Measurements from ENCODE around the gene ANXA4.
"Not testable (repeated sequence)": the region's sequence is repeated elsewhere in the genome, so short reads cannot be mapped to it uniquely, and the experiment has no call there.

The ANXA4 gene

GRCh38 chr2:69791045-69791444 is 49.1 kb downstream of the ANXA4 start:
- TF ChIP-seq, protein P1, sequence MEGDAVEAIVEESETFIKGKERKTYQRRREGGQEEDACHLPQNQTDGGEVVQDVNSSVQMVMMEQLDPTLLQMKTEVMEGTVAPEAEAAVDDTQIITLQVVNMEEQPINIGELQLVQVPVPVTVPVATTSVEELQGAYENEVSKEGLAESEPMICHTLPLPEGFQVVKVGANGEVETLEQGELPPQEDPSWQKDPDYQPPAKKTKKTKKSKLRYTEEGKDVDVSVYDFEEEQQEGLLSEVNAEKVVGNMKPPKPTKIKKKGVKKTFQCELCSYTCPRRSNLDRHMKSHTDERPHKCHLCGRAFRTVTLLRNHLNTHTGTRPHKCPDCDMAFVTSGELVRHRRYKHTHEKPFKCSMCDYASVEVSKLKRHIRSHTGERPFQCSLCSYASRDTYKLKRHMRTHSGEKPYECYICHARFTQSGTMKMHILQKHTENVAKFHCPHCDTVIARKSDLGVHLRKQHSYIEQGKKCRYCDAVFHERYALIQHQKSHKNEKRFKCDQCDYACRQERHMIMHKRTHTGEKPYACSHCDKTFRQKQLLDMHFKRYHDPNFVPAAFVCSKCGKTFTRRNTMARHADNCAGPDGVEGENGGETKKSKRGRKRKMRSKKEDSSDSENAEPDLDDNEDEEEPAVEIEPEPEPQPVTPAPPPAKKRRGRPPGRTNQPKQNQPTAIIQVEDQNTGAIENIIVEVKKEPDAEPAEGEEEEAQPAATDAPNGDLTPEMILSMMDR (conservative IDR thresholded peaks at IDR 0.05), result no peak
- no peak overlapping the region for H3K27ac ChIP-seq

DNA sequence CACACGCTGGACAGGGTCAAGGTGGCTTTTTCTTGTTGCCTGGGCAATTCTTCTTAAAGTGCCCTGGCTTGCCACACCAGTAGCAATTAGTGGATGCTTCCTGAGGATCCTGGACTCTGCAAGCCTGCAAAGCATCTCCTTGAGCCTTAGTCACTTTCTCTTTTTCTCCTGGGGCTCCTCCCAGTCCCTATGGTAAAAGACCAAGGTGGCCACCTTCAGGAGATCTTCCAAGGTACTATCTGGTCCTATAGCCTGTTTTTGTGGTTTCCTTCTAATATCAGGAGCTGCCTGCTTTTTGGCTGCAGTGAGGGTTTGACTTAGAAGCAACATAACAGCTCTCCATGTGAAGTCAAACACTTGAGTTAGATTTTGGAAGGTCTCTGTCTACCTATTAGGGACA is 54.2 kb downstream of the ANXA4 start:
- H3K27ac ChIP-seq, result no peak overlapping the region
- TF ChIP-seq, protein P1 (conservative IDR thresholded peaks at IDR 0.05), result no peak

DNA sequence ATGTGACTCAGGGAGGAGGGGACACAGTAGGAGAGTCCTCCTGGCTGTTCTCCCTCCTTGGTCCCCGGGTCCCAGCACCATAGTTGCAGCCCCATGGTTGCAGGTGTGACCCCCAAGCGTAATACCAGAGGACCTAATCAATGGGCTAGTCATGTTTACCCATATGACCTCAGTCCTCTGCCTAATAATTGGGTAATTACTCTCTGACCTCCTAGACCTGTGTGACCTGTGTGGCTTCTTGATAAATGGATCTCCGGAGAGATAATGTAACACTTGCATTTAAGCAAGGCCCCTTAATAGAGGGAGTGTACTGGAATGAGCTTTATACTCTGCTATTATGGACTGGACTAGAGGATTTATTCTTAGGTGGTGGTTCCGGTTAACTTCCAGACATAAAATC is 55.3 kb downstream of the ANXA4 start:
- TF ChIP-seq, protein P1 (conservative IDR thresholded peaks at IDR 0.05), result no peak
- peak overlapping the region; percentile 46 for H3K27ac ChIP-seq

GRCh38 chr2:69797836-69798289 is 55.9 kb downstream of the ANXA4 start:
- TF ChIP-seq, protein P1 (conservative IDR thresholded peaks at IDR 0.05), result no peak
- H3K27ac ChIP-seq, result peak overlapping the region; percentile 46

DNA sequence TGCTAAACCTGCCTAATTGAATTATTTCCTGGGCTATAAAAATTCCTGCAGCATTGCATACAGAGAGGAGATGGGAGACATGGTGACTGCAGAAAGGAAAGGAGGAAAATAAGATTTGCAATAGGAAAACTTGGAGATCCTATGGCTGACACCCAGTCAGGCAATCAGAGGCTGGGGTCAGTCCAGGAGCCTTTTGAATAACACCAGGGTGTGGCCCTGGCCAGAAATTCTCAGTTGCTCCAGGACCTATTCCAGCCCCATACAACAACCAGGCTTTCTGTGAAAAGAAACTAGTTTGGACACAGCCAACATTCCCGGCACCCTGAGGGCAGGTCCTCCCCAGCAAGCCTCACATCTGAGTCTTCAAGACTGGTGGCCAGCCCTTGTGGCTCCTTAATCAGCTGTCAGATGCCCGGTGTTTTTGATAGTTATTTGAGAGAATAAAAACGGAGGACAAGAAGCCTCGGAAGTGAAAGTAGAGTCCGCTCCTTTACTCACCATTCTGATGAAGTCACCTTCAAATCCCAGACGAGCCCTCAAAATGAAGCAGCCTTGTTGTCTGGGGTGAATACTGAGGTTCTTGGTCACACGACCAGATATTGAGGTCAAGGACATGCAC is 56.5 kb downstream of the ANXA4 start:
- peak overlapping the region; percentile 46 for H3K27ac ChIP-seq
- TF ChIP-seq, protein P1 (conservative IDR thresholded peaks at IDR 0.05), result no peak

DNA sequence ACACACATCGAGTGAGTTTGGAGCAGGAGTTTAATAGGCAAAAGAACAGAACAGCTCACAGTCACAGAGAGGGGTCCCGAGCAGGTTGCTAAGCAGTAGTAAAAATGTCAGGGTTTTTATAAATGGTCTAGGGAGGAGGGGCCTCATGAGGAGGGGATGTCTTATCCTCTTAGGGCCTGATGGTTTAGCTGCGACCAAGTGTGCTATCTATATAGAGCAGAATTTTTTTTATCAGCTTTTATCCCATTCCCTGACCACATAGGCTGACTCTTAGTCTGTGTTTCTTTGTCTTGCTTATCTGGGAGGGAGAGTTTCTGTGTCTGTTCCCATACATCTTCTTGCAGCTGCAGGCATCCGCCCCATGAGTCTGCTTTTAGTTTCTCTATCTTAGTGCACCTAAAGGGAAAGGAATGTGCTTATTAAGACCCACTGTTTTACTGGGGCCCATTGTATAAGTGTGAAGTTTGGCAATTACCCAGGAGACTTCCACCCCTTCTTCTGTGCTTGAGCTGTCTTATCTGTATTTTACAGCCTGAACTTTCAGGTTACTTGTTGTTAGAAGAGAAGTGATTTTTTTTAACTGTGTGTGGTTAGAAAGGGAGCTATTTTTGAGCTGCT is 57.1 kb downstream of the ANXA4 start:
- peak overlapping the region; percentile 46 for H3K27ac ChIP-seq
- TF ChIP-seq, protein P1 (conservative IDR thresholded peaks at IDR 0.05), result no peak

DNA sequence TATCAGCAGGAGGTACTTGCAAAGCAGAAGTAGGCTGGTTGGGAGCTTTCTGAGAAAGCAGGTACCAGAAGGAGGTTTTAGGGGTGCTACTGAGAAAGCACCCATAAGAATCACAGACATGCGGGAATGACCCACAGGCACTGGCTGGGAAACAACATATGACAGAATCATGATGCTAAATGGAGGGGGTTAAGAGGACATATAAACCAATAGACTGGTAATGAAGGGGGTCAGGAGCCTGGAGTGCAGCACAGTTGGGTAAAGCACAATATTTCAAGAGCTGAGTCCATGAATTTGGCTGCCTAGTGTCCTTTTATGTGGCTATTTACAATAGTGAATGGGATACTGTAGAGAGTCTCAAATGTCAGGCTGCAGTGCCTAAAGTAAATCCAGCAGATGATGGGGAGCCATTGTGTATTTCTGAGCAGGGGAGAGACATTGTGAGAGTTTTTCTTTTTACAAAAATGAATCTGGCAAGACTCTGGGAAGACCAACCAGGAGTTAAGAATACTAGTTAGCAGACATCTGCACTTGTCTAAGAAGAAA is 59.9 kb downstream of the ANXA4 start:
- TF ChIP-seq, protein P1 (conservative IDR thresholded peaks at IDR 0.05), result no peak
- H3K27ac ChIP-seq, result no peak overlapping the region

DNA sequence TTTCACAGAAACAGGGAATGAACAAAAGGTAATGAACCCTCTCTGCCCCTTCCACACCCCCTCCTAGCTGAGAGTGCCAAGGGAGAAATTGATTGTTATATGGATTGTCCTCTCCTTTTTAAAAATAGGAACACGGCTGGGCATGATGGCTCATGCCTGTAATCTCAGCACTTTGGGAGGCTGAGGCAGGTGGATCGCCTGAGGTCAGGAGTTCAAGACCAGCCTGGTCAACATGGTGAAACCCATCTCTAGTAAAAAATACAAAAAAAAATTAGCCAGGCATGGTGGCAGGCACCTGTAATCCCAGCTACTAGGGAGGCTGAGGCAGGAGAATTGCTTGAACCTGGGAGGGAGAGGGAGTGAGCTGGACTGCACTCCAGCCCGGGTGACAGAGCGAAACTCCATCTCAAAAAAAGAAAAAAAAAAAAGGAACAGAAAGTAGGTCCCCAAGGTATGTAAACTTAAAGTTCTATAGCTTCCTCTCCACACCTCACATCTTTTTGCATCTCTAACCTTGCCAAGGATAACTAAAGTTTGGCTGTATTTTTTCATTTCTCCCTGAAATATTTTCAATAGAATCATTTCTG is 60.9 kb downstream of the ANXA4 start:
- H3K27ac ChIP-seq, result not testable (repeated sequence)

All from VCaP (cell line).